Neural progenitor cell (in vitro differentiated cells): ENCODE results near the gene PDGFRA. TPM values are rescaled to one million over a fixed set of nuclear protein-coding genes. Genes with fewer than 3 reads are reported as not detected.

ENCODE experiments used
- DNase-seq: peaks from one replicate; pipeline ENCODE4 v3.0.0-alpha.2; 2016; ENCODE audit warnings: low spot score
- H2AFZ ChIP-seq: fragments of 200-600 bp; sonication (generic); replicated peaks from 2 replicates; pipeline ENCODE4 v1.6.1; 2016; ENCODE audit warnings: antibody characterized with exemption
- H3F3A ChIP-seq: fragments of 200-600 bp; sonication (generic); 2 replicates; pipeline ENCODE4 v1.6.1; 2016; ENCODE audit warnings: antibody characterized with exemption, low read depth
- H3K27ac ChIP-seq: fragments of 200-600 bp; sonication (generic); 2 replicates; pipeline ENCODE4 v1.5.1; 2016; ENCODE audit warnings: mild to moderate bottlenecking
- H3K27me3 ChIP-seq: fragments of 200-600 bp; sonication (generic); 2 replicates; pipeline ENCODE4 v1.6.1; 2016; ENCODE audit warnings: mild to moderate bottlenecking, moderate library complexity
- H3K36me3 ChIP-seq: fragments of 200-600 bp; sonication (generic); 2 replicates; pipeline ENCODE4 v1.5.1; 2016
- H3K4me1 ChIP-seq: fragments of 200-600 bp; sonication (generic); 2 replicates; pipeline ENCODE4 v1.6.1; 2016; ENCODE audit warnings: mixed run types
- H3K4me2 ChIP-seq: fragments of 200-600 bp; sonication (generic); 2 replicates; pipeline ENCODE4 v1.6.1; 2016
- H3K4me3 ChIP-seq: fragments of 200-600 bp; sonication (generic); 2 replicates; pipeline ENCODE4 v1.5.1; 2016
- H3K79me2 ChIP-seq: fragments of 200-600 bp; sonication (generic); 2 replicates; pipeline ENCODE4 v1.6.1; 2016; ENCODE audit warnings: low read depth
- H3K9ac ChIP-seq: fragments of 200-600 bp; sonication (generic); 2 replicates; pipeline ENCODE4 v1.6.1; 2016
- H3K9me3 ChIP-seq: fragments of 200-600 bp; sonication (generic); 2 replicates; pipeline ENCODE4 v1.5.1; 2016; ENCODE audit warnings: low read depth
- H4K20me1 ChIP-seq: fragments of 200-600 bp; sonication (generic); 2 replicates; pipeline ENCODE4 v1.6.1; 2016; ENCODE audit warnings: low read depth
- H3K27ac Mint-ChIP-seq: 3 replicates; pipeline ENCODE4 v1.8.0; 2021; ENCODE audit warnings: mixed read lengths
- H3K27me3 Mint-ChIP-seq: 2 replicates; pipeline ENCODE4 v1.8.0; 2022; ENCODE audit warnings: low read depth, mild to moderate bottlenecking, inconsistent platforms, moderate library complexity, mixed read lengths; ENCODE audit not compliant: insufficient read depth
- H3K36me3 Mint-ChIP-seq: 3 replicates; pipeline ENCODE4 v1.8.0; 2021; ENCODE audit warnings: mixed read lengths
- H3K4me1 Mint-ChIP-seq: 3 replicates; pipeline ENCODE4 v1.8.0; 2021; ENCODE audit warnings: mixed read lengths
- H3K4me3 Mint-ChIP-seq: 3 replicates; pipeline ENCODE4 v1.8.0; 2021; ENCODE audit warnings: mild to moderate bottlenecking, moderate library complexity, mixed read lengths
- H3K9me3 Mint-ChIP-seq: 3 replicates; pipeline ENCODE4 v1.8.0; 2020; ENCODE audit warnings: mixed read lengths
- EZH2 ChIP-seq: fragments of 200-600 bp; sonication (generic); IDR thresholded peaks from 2 replicates; pipeline ENCODE4 v1.6.1; 2017; ENCODE audit warnings: antibody characterized with exemption, mild to moderate bottlenecking, moderate library complexity
- EZH2phosphoT487 ChIP-seq: fragments of 200-600 bp; sonication (generic); IDR thresholded peaks from 2 replicates; pipeline ENCODE4 v1.6.1; 2017; ENCODE audit warnings: antibody characterized with exemption
- total RNA-seq: library from RNA; depleted of rRNA; stranded (reverse); fragments of >200 nt; gene quantifications from 2 replicates; pipeline ENCODE4 v1.2.3, GENCODE V29; 2015; ENCODE audit warnings: low replicate concordance
- TF ChIP-seq, protein P1 (sequence below): fragments of 200-600 bp; sonication (generic); IDR thresholded peaks from 2 replicates; pipeline ENCODE4 v1.5.1; 2017; ENCODE audit warnings: antibody characterized with exemption, mild to moderate bottlenecking

The PDGFRA gene
- 1.8 and 2.1 TPM in 2 replicates for total RNA-seq

- peaks cover 95% of the 10 kb centered on the region for H3K27me3 ChIP-seq
- H3K9ac ChIP-seq: no peak within 1 kb of the TSS
- H3K4me2 ChIP-seq: peak within 1 kb of the TSS; percentile 83
- peaks cover 73% of the 10 kb centered on the region for H3K27me3 Mint-ChIP-seq
- peaks cover 4% of the 10 kb centered on the region for H3K9me3 Mint-ChIP-seq
- DNase-seq: peak; percentile 45
- TF ChIP-seq EZH2phosphoT487: no peak
- TF ChIP-seq, protein P1, sequence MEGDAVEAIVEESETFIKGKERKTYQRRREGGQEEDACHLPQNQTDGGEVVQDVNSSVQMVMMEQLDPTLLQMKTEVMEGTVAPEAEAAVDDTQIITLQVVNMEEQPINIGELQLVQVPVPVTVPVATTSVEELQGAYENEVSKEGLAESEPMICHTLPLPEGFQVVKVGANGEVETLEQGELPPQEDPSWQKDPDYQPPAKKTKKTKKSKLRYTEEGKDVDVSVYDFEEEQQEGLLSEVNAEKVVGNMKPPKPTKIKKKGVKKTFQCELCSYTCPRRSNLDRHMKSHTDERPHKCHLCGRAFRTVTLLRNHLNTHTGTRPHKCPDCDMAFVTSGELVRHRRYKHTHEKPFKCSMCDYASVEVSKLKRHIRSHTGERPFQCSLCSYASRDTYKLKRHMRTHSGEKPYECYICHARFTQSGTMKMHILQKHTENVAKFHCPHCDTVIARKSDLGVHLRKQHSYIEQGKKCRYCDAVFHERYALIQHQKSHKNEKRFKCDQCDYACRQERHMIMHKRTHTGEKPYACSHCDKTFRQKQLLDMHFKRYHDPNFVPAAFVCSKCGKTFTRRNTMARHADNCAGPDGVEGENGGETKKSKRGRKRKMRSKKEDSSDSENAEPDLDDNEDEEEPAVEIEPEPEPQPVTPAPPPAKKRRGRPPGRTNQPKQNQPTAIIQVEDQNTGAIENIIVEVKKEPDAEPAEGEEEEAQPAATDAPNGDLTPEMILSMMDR: no peak
- peak; percentile 78 for TF ChIP-seq EZH2
- H3K4me3 ChIP-seq: peak within 1 kb of the TSS; percentile 57
- no peaks in the 10 kb centered on the region for H3K9me3 ChIP-seq
- peaks cover 33% of the 10 kb centered on the region for H3K4me1 Mint-ChIP-seq
- H3K79me2 ChIP-seq: no peaks in the 10 kb centered on the region
- H3K27ac ChIP-seq: no peak within 1 kb of the TSS
- no peaks in the 10 kb centered on the region for H3K36me3 Mint-ChIP-seq
- H3K27ac Mint-ChIP-seq: no peak within 1 kb of the TSS
- no peaks in the 10 kb centered on the region for H3K36me3 ChIP-seq
- H3K4me3 Mint-ChIP-seq: peak within 1 kb of the TSS; percentile 90
- H3K4me1 ChIP-seq: peaks cover 27% of the 10 kb centered on the region
- peak within 1 kb of the TSS; percentile 64 for H2AFZ ChIP-seq
- peaks cover 20% of the 10 kb centered on the region for H3F3A ChIP-seq
- H4K20me1 ChIP-seq: peaks cover 3% of the 10 kb centered on the region
These were observed at the start of gene PDGFRA for GRCh38 chr4:54228961-54229501. PDGFRA (plus strand) TSS chr4:54229293; CDS start chr4:54258769, 29,476 bp downstream.

DNA sequence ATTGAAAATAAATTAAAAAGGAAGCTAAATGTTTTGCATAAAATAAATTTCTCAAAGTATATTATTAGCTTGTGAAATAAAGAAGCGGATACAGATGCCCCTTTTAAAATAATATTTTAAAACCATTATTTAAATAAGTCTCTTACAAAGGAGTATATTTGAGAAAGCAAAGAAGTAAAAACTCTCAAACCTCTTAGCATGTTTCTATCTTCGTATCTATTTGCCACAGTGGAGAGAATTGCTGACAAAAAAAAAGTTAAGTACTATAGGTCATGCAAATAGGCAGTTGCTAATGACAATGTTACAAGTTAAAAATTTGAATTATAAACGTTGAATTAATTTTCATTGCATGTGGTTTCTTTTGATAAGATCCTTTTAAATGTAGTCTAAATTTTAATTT is 44.5 kb upstream of the PDGFRA start:
- no peaks in the 10 kb centered on the region for H3K4me1 Mint-ChIP-seq
- no peak overlapping the region for H3K27ac Mint-ChIP-seq
- DNase-seq: no peak
- Histone ChIP-seq H3K4me1 (no peaks in the 10 kb centered on the region), H3K9me3 (no peaks in the 10 kb centered on the region), H3K27ac (no peak overlapping the region), H4K20me1 (no peaks in the 10 kb centered on the region), H3K4me3 (no peak overlapping the region), H3K36me3 (no peaks in the 10 kb centered on the region), H3K79me2 (no peaks in the 10 kb centered on the region), H2AFZ (no peak overlapping the region), H3K9ac (no peak overlapping the region), H3K4me2 (no peak overlapping the region), H3F3A (no peaks in the 10 kb centered on the region), H3K27me3 (no peaks in the 10 kb centered on the region)
- no peak overlapping the region for H3K4me3 Mint-ChIP-seq
- no peaks in the 10 kb centered on the region for H3K27me3 Mint-ChIP-seq
- H3K9me3 Mint-ChIP-seq: no peaks in the 10 kb centered on the region
- TF ChIP-seq EZH2 (no peak), EZH2phosphoT487 (no peak)
- TF ChIP-seq, protein P1: no peak
- H3K36me3 Mint-ChIP-seq: no peaks in the 10 kb centered on the region

- H3K36me3 Mint-ChIP-seq: no peaks in the 10 kb centered on the region
- no peak overlapping the region for H3K27ac Mint-ChIP-seq
- H3K4me1 Mint-ChIP-seq: no peaks in the 10 kb centered on the region
- H3K9me3 Mint-ChIP-seq: no peaks in the 10 kb centered on the region
- Histone ChIP-seq H3K27me3 (no peaks in the 10 kb centered on the region), H3K9ac (no peak overlapping the region), H3K4me3 (no peak overlapping the region), H3K36me3 (no peaks in the 10 kb centered on the region), H3K9me3 (no peaks in the 10 kb centered on the region), H2AFZ (no peak overlapping the region), H3K4me2 (no peak overlapping the region), H3K27ac (no peak overlapping the region), H3K79me2 (no peaks in the 10 kb centered on the region), H3K4me1 (no peaks in the 10 kb centered on the region), H4K20me1 (no peaks in the 10 kb centered on the region), H3F3A (no peaks in the 10 kb centered on the region)
- H3K27me3 Mint-ChIP-seq: no peaks in the 10 kb centered on the region
- TF ChIP-seq, protein P1: no peak
- TF ChIP-seq EZH2phosphoT487: no peak
- TF ChIP-seq EZH2: no peak
- no peak overlapping the region for H3K4me3 Mint-ChIP-seq
- no peak for DNase-seq
These were observed 43.9 kb upstream of the PDGFRA start for GRCh38 chr4:54185044-54185780.
